GM18861 (cell line): ENCODE data around the gene BHLHE41.

Experiments
- ATAC-seq: cut with Tn5 transposase; IDR thresholded peaks from one replicate; pipeline ENCODE4 v1.9.1; 2021; ENCODE audit not compliant: unreplicated experiment

Gene BHLHE41

DNA sequence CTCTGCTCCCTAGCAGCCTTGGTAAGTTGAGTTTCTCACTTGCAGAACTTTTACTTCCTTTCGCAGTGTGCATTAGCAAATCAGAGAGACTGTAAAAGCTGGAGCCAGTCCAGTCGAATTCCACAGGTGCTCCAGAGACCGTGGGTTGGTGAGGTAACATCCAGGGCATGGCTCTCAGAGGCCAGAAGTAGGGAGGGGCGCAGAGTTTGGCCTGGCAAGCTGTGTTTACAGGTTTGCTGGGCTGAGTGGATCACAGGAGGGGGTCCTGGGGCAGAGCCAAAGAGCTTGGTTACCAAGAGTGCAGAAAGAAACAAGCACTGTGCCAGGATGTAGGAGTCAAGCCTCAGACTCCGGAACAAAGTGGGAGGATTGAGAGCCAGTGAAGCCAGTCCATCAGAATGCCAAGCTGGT is 10.2 kb upstream of the BHLHE41 start:
- no peak for ATAC-seq

DNA sequence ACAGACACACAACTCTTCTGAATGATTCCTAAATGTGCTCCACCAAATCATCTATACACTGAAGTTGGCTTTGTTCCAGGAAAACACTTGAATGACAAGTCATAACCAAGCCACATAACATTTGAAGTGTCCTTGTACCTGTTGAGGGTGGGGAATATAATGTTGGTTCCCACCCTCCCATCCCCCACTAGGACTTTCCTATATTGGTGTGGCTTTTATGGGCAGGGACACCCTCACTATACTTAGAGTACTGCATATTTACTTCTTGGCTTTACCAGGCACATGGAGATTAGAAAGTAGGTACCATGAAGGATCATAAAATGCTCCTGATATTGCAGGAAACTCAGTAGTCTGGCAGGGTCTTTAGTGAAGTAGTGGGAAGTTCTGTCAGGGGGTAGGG is 9.7 kb upstream of the BHLHE41 start:
- ATAC-seq = no peak

DNA sequence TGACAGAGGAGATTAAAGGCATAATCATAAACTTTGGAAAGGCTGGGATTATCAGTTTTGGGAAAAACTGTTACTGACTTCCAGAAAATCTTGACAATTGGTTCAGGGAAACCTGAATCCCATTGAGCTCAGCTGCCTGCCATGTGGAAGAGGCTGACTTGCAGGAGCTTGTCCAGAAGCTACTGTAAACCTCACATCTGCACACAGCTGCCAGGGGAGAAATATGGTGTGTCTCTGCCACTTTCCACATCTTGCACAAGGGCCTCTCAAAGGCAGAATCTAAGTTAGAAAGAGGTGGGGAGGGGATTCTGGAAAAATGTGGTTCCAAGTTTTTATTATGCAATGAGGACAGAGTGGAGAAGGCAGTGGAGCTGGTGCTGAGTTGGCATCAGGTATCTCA is 8.7 kb upstream of the BHLHE41 start:
- ATAC-seq = no peak

DNA sequence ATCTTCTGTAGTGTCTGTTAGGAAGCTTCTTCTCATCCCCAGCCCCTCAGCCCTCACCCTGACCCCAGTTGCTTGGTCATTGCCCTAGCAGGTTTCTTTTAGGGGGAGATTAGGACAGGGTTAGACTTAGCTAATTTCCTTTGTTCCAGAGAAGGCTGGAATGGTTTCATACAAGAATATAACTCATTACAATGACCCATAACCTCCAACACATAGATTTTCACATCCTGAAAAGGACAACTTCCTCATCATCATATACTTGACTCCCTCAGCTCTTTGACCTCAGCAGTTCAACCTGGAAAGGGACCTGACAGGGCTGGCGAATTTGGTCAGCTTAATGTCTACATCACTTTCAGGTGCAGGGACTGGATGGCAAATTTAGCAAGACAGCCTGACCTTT is 8.0 kb upstream of the BHLHE41 start:
- ATAC-seq = no peak

DNA sequence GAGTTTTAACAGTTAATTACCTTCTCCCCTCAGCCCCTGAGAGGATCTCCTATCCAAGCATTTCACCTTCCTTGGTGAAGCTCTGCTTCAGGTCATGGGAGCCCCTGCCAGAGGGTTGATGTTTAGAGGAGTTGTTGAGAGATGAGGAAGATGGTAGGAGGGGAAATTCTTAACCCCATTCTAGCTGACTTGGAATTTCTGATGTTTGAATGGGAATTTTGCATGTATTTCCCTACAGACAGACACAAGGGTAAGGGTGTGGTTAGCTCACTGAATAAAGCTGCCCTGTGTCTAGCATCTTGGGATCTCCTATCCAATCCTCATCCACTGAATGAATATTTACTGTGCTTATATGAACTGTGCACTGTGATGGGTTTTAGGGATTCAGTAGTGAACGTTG is 7.1 kb upstream of the BHLHE41 start:
- ATAC-seq = no peak

DNA sequence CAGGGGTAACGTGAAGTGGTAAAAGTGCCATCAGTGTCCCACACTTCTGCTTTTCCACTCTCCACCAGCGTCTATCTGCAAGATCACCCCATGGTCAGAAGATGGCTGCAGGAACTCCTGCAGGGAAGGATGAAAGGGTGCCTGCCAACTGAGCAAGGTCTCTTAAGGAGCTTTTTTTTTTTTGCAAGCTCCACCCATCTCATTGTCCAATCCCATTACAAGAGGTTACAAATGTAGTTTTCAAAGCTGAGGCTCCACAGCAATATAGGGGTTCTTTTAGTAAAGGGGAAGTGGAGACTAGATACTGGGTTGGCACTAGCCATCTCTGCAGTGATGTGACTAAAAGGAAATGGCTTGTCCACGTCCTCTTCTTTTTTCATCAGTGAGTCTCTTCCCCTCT is 5.9 kb upstream of the BHLHE41 start:
- peak; percentile 58 for ATAC-seq

DNA sequence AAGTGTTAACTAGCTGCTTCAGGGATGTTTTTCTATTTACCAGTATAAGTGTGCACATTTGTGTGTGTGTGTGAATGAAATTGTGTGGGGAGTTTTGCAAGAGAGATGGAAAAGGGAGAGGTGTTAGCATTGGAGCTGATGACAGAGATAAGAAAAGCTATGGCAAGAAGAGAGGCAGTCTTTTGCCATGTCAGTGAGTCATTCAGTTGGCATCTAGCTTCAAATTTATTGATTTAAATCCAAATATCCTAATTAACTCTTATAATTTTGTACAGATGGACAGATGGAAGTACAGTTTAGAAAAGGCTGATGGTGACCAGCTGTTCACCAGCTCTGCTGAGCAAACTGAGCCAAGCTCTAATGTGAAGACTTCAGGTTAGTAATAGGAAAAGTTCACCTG is 3.3 kb upstream of the BHLHE41 start:
- no peak for ATAC-seq

DNA sequence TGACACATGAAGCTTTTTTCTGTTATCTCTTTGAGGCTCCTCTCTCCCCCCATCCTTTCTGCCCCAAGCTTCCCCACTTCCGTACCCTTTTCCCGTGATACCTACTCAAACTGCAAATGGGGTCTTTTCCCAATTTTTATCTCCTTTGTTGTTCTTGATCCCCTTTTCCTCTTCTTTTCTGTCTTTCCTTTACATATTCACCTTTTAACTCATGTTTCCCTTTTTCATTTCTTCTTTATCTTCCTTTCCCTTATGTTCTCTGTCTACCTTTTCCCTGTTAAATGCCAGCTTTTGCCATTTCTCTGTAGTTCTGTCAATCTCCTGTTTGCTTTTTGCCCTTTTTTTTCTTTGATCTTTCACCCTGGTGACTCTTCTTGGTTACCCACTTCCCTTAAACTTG is 2.6 kb upstream of the BHLHE41 start:
- ATAC-seq = no peak

DNA sequence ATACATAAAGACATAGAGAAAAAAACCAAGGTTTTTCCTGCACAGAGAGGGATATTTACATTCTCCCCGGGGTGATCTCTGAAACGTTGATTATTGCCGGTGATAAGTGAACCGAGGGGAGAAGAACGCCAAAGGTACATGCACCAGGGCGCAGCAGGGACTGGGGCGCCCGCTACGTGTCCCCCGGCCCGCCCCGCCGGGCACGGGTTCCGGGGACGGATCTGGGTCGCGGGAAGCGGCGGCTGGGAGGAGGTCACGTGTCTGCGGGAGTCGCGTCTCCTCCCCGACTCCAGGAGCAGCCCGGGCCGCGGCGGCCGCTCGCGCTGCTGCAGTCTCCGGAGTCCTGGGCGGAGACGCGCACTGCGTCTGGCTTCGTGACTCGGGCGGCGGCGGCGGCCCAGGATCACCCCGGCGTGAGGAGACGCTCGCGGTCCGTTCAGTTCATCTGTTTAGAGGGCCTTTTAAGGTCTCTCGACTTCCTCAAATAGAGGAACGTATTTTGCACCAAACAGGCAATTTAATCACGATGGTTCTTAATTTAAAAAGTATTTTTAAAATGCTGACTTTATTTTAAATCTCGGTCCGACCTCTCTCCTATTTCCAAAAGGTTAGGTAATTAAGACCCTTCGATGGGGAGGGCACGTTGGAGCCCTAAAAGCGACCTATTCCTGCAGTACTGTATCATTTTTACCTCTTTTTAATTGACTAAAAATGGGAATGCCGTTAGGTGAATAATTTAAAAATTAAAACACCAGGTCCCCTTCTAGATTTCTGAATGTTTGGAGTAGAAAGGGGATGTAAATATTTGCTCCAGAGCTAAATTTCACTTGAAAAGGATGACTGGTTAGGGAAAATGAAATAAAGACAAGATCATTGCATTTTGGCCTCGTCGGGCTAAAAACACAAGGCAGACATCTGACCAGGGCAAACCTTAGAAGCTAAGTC is 1.8 kb upstream of the BHLHE41 start:
- ATAC-seq = no peak

DNA sequence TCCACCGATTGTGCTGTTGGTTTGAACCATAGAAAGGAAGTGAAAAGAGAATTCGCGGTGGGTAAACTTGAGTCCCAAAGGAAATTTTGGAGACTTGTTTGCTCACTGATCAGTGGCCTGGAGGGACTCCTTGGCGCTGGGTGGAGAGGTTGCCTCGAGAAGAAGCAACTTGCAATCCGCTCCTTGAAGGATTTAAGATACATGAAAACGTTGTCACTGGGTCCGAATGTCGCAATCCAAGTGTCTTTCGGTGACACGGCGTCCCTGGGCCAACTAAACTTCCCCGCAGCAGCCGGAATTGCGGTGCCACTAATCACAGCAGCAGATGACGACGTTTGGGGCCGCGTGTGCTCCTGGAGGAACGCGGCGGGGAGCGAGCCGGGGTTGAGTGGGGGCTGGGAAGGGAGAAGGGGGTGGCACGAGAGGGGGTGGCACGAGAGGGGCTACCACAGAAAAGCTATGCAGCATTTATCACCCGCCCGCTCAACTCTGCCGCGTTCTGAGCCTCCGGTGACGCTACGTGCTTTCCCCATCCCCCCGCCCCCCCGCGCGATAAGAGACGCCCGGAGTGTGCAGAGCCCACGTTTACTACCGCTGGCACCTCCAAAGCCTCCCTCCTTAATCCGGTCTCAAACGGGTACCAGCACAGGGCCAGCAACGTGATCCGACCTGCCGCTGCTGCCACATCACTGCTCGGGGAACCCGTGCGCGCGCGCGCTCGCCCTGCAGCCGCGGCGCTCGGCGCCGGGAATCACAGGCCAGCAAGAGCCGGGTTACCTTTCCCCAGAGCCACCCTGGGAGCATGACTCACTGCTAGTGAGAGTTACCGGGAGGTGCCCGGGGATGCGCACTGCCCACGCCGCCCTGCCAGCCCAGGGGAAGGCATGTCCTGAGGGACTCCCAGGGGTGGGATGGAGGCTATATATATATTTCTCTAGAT is 833 bp upstream of the BHLHE41 start:
- ATAC-seq = no peak

DNA sequence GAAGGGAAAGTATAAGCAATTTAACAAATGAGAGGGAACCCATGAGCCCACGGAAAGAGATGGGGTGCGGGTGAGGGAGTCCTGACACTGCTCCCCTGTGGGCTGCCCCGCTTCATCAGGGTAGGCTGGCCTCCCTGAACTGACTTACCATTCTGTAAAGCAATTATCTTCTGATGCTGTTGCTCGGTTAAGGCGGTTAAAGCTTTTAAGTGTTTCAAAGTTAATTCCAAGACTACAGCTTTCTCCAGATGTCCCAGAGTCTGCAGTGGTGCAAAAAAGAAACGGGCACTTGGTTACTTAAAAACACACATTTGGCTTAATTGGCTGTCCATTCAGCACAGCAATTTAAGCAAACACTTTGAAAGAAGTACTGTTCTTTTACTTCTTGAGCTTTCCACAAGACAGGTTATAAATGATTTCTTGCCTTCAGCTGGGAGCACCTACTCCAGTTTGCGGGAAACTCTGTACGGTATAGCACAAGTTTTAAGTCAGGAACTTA is 1.3 kb downstream of the BHLHE41 start:
- no peak for ATAC-seq

DNA sequence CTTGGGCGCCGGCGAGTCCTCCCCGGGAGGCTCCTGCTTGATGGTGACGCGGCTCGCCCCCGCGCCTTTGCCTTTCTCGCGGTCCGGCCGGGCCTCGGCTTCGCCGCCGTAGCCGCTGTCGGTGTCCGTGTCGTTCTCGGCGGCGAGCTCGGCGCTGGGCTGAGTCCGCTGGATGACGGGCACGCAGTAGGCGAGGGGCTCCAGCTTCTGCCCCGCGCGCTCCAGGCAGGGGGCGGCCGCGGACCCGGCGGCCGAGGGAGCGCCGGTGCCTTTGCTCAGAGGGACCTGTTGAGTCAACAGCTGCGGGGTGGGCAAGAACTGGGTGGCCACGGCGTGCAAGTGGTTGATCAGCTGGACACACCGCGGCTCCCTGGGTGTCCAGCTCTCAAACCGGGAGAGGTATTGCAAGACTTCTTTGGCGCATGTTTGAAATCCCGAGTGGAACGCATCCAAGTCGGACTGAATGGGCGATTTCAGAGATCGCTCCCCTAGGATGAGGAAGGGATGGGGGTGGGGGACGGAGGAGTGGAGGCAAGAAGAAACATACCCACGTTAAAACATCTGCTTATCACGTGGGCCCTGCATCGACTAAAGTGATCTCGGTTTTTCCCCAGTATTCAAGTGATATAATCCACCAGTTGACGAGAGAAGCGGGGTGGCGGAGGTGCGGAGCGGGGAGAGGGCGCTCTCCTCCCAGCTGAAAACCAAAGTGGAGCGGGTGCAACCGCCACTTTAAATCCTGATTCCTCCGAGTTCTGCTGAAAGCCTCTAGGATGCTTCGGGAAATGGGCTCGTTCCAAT is 2.0 kb downstream of the BHLHE41 start:
- ATAC-seq = no peak

DNA sequence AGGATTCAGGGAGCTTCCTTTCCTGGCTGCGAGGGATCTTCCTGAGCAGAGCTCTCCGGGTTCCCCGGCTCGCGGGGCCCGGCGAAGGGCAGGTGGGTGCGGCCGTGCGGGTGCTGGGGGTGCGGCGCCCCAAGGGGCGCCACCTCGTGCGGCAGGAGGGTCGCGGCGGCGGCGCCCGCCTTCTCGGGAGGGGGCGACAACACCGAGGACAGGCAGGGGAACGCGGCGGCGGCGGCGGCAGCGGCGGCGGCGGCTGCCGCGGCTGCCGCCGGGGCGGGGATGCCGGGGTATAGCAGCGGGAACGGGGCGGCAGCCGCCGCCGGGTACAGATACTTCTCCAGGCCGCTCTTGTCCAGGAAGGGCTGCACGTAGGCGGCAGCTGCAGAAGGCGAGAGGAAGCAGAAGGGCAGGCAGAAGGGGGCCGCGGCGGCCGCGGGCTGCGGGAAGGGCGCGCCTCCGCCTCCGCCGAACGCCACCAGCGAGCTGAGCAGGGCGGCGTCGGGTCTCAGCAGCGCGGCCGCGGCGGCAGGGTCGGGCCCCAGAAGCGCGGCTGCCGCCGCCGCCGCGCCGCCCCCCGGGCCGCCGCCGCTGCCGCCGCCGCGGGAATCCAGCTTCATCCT is 2.7 kb downstream of the BHLHE41 start:
- ATAC-seq = no peak

DNA sequence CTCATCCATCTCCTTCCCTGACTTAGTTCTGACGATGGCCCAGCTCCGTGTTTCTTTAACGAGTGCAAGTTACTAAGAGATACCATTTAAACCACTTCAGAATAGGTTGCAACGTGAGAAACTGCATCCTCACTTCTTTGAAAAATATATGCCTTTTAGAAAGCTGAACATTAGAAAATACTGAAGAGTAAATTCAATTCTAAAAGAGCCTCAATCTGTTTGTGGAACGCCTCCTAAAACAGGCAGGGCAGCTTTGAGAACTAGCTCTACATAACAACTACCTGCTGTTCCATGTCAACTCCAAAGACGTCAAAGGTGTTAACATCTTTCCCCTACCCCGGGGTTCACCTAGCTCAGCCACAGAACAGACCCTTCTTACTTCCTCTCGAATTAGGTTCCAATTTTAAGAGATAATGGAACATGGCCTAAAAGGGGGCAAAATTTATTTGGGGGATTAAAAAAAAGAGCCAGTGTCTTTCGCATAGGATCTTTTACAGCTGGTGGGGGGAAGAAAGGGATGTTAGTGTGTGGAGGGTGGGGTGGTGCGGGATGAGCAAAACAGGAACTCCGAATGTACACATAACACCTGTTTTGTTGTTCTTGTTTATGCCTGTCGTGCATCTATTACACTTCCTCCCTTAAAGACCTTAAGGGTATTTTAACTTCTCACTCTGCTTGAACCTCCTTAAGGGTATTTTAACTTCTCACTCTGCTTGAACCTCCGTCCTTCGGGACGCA is 3.3 kb downstream of the BHLHE41 start:
- no peak for ATAC-seq

DNA sequence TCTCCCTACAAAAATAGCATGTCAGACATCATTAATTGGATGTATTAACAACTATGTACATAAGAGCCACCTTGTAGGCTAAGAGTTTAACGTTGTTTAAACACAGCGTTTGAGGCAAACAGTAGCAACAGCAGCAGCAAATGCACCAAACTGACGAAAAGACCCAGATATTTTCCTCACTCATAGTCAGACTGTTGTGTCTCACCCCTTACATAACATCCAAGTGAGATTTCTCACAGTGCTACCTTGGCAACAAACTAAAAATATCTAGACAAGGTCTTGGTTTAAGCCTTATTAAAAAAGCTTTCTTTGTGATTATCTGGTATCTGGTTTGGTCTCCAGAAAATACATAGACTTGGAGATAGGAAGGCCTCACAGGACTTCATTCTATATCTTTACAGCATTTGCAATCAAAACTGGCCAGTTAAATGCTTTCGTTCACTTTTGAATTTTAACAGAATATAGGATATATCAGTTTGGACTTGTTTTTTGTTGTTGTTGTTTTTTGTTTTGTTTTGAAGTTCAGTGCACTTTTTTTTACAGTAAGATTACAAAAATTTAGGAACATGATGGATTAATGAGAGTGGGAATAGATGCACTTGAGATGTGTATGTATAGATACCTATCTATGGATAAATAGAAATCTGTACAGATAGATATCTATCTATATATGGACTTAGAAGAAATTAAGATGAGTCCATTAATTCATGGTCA is 4.1 kb downstream of the BHLHE41 start:
- ATAC-seq = no peak

DNA sequence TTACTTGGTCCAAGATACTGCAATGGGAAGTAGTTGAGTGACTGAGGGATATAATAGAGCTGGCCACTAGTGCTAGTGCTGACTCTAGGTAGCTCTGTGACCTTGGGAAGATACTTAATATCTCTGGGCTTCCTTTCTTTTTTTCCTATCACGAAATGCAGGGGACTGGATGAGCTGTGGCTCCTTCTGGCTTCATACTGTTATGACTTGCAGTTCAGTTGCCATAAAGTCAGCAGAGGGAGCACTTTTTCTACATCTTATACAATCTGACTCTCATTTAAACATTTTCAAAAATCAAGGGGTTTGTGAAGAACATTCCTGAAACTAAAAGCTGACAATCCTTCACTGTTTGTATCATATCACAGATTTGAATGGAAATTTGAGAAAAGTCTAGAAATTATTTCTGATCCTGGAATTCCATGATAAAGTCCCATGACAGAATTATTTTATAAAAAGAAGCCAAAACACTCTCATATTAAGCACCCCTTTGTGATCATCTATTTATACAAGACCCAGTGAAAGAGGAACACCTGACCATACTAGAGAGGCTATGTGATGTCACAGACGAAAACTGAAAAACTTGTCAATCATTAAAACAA is 5.3 kb downstream of the BHLHE41 start:
- ATAC-seq = peak; percentile 34

DNA sequence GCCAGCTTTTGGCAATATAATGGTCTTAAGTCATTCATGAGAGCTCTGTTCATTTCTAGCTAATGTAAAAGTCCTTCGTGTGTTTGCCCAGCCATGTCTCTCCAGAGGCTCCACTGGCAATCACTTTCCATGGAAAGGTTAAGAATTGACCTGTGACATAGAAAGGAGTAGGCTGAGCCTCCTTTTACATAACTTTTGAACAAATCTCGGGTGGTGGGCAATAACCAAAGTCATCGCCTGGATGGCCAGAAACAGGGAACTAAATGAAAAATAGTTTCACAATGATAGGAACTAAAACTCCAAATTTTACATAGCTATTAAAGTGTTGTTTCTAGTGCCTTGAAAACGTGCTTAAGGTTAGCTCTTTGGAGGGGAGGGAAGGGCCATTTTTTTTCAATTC is 6.5 kb downstream of the BHLHE41 start:
- no peak for ATAC-seq

DNA sequence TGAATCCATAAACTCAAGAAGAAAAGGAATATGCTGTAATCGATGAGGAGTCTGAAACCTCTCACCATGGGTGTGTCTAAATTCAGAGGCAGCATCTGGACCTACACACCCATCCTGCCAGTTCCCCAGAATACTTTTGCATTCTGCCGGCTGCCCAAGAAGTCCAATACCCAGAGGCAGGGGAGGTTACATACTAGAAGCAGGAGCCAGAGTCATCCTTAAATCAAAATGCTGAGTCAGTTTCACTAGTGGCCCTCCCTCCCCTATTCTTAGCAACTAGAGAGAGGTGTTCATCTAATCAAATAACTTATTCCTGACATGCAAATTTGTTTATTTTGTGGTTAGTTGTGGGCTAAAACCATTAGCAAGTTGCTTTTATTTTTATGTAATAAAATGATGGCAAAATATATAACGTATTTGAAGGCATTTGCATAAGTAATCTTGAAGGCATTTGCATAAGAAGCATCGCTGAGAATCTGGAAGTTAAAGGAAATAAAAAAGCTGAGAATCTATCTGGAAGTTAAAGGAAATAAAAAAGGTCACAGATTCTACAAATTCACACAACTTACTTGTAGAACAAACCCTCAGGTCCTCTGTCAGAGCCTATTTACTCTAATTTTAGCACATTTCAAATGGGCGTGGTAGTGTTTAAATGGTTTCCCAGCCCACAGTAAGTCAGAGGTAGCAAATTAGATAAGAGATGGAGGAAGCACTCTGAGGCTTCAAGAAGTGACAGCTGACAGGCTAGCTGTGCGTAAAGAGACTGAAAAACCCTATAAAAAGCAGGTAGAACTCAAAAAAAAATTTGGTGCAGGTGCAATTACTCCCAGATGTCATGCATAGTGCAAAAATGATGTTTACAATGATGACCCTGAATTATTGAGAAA is 7.8 kb downstream of the BHLHE41 start:
- no peak for ATAC-seq
